Measurements from ENCODE around the gene ATL3.
A peak's percentile ranks its signal among the peaks of the same experiment; 100 is the strongest.

ATL3 gene

DNA sequence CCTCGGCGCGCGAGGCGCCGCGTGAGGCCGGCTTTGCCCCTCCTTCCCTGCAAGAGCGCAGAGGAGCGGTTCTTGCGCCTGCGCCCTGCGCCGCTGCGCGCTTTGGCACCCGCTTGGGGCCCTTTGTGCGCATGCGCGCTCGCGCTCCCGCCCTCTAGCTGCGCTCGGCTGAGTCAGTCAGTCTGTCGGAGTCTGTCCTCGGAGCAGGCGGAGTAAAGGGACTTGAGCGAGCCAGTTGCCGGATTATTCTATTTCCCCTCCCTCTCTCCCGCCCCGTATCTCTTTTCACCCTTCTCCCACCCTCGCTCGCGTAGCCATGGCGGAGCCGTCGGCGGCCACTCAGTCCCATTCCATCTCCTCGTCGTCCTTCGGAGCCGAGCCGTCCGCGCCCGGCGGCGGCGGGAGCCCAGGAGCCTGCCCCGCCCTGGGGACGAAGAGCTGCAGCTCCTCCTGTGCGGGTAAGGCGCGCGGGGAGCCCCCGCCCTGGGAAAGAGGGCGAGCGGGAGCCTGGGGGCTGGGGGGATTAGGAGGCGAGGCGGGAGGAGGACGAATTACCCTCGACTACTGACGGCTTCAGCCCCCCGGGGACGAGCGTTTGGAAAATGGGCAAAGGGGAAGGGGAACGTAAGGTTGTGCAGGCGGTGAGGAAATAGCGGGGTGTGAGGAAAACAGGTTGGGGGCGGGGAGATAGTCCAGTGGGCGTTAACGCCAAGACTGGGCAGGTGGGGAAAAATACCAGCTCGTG is 10.3 kb upstream of the ATL3 start, which contains the start of gene RTN3 (continued):
- no peak; the same call in none of the 2 replicates for TF ChIP-seq ZNF2 (tag by site-specific recombination; IDR thresholded peaks at IDR 0.05)
- no peak for TF ChIP-seq ZBTB1 (tag by site-specific recombination; IDR thresholded peaks at IDR 0.05)
- no peak for TF ChIP-seq SALL2 (tag by site-specific recombination; IDR thresholded peaks at IDR 0.05; ENCODE audit: borderline replicate concordance)
- TF ChIP-seq, protein P1, sequence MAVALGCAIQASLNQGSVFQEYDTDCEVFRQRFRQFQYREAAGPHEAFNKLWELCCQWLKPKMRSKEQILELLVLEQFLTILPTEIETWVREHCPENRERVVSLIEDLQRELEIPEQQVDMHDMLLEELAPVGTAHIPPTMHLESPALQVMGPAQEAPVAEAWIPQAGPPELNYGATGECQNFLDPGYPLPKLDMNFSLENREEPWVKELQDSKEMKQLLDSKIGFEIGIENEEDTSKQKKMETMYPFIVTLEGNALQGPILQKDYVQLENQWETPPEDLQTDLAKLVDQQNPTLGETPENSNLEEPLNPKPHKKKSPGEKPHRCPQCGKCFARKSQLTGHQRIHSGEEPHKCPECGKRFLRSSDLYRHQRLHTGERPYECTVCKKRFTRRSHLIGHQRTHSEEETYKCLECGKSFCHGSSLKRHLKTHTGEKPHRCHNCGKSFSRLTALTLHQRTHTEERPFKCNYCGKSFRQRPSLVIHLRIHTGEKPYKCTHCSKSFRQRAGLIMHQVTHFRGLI (tag by site-specific recombination; IDR thresholded peaks at IDR 0.05) = peak; percentile 42; the same call in 1 of the 2 replicates
- TF ChIP-seq, protein P2, sequence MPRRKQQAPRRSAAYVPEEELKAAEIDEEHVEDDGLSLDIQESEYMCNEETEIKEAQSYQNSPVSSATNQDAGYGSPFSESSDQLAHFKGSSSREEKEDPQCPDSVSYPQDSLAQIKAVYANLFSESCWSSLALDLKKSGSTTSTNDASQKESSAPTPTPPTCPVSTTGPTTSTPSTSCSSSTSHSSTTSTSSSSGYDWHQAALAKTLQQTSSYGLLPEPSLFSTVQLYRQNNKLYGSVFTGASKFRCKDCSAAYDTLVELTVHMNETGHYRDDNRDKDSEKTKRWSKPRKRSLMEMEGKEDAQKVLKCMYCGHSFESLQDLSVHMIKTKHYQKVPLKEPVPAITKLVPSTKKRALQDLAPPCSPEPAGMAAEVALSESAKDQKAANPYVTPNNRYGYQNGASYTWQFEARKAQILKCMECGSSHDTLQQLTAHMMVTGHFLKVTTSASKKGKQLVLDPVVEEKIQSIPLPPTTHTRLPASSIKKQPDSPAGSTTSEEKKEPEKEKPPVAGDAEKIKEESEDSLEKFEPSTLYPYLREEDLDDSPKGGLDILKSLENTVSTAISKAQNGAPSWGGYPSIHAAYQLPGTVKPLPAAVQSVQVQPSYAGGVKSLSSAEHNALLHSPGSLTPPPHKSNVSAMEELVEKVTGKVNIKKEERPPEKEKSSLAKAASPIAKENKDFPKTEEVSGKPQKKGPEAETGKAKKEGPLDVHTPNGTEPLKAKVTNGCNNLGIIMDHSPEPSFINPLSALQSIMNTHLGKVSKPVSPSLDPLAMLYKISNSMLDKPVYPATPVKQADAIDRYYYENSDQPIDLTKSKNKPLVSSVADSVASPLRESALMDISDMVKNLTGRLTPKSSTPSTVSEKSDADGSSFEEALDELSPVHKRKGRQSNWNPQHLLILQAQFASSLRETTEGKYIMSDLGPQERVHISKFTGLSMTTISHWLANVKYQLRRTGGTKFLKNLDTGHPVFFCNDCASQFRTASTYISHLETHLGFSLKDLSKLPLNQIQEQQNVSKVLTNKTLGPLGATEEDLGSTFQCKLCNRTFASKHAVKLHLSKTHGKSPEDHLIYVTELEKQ (tag by site-specific recombination; IDR thresholded peaks at IDR 0.05; ENCODE audit: borderline replicate concordance) = peak; percentile 52; the same call in 1 of the 2 replicates
- TF ChIP-seq KLF10 (tag by site-specific recombination; IDR thresholded peaks at IDR 0.05) = no peak
- TF ChIP-seq SP2 (tag by site-specific recombination; IDR thresholded peaks at IDR 0.05) = peak; percentile 83
- TF ChIP-seq ZBTB7A (tag by site-specific recombination; IDR thresholded peaks at IDR 0.05; ENCODE audit: low read depth) = no peak
- peak; percentile 69 for TF ChIP-seq KLF8 (tag by site-specific recombination; IDR thresholded peaks at IDR 0.05)
- TF ChIP-seq ZNF138 (tag by site-specific recombination; IDR thresholded peaks at IDR 0.05; ENCODE audit: borderline replicate concordance) = no peak
- TF ChIP-seq ZNF121 (tag by site-specific recombination; IDR thresholded peaks at IDR 0.05) = no peak
- TF ChIP-seq ZNF37A (tag by site-specific recombination; IDR thresholded peaks at IDR 0.05) = no peak
- TF ChIP-seq GLI4 (tag by site-specific recombination; IDR thresholded peaks at IDR 0.05) = 0 out of 2 replicates have a peak, but pooled peaks have one; percentile 21
- TF ChIP-seq KLF1 (tag by site-specific recombination; IDR thresholded peaks at IDR 0.05) = peak; percentile 84
- TF ChIP-seq, protein P3, sequence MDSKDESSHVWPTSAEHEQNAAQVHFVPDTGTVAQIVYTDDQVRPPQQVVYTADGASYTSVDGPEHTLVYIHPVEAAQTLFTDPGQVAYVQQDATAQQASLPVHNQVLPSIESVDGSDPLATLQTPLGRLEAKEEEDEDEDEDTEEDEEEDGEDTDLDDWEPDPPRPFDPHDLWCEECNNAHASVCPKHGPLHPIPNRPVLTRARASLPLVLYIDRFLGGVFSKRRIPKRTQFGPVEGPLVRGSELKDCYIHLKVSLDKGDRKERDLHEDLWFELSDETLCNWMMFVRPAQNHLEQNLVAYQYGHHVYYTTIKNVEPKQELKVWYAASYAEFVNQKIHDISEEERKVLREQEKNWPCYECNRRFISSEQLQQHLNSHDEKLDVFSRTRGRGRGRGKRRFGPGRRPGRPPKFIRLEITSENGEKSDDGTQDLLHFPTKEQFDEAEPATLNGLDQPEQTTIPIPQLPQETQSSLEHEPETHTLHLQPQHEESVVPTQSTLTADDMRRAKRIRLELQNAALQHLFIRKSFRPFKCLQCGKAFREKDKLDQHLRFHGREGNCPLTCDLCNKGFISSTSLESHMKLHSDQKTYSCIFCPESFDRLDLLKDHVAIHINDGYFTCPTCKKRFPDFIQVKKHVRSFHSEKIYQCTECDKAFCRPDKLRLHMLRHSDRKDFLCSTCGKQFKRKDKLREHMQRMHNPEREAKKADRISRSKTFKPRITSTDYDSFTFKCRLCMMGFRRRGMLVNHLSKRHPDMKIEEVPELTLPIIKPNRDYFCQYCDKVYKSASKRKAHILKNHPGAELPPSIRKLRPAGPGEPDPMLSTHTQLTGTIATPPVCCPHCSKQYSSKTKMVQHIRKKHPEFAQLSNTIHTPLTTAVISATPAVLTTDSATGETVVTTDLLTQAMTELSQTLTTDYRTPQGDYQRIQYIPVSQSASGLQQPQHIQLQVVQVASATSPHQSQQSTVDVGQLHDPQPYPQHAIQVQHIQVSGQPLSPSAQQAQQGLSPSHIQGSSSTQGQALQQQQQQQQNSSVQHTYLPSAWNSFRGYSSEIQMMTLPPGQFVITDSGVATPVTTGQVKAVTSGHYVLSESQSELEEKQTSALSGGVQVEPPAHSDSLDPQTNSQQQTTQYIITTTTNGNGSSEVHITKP (tag by site-specific recombination; IDR thresholded peaks at IDR 0.05) = no peak
- no peak for TF ChIP-seq ZBTB21 (tag by site-specific recombination; IDR thresholded peaks at IDR 0.05)
- TF ChIP-seq ZNF202 (tag by site-specific recombination; IDR thresholded peaks at IDR 0.05; ENCODE audit: borderline replicate concordance) = no peak
- TF ChIP-seq ZBTB8A (tag by site-specific recombination; IDR thresholded peaks at IDR 0.05) = peak; percentile 74
- TF ChIP-seq, protein P4, sequence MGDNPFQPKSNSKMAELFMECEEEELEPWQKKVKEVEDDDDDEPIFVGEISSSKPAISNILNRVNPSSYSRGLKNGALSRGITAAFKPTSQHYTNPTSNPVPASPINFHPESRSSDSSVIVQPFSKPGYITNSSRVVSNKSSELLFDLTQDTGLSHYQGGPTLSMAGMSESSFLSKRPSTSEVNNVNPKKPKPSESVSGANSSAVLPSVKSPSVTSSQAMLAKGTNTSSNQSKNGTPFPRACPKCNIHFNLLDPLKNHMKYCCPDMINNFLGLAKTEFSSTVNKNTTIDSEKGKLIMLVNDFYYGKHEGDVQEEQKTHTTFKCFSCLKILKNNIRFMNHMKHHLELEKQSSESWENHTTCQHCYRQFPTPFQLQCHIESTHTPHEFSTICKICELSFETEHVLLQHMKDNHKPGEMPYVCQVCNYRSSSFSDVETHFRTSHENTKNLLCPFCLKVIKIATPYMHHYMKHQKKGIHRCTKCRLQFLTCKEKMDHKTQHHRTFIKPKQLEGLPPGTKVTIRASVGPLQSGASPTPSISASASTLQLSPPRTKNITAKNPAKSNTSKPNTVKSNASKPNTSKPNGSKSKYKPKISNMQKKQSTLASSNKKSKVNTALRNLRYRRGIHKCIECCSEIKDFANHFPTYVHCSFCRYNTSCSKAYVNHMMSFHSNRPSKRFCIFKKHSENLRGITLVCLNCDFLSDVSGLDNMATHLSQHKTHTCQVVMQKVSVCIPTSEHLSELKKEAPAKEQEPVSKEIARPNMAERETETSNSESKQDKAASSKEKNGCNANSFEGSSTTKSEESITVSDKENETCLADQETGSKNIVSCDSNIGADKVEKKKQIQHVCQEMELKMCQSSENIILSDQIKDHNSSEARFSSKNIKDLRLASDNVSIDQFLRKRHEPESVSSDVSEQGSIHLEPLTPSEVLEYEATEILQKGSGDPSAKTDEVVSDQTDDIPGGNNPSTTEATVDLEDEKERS (tag by site-specific recombination; IDR thresholded peaks at IDR 0.05) = no peak
- TF ChIP-seq ZNF157 (tag by site-specific recombination; IDR thresholded peaks at IDR 0.05) = no peak
- TF ChIP-seq ZNF629 (tag by site-specific recombination; IDR thresholded peaks at IDR 0.05) = no peak; the same call in 1 of the 2 replicates
- no peak for TF ChIP-seq ZNF211 (tag by site-specific recombination; IDR thresholded peaks at IDR 0.05; ENCODE audit: low read depth)
- peak; percentile 51; the same call in 1 of the 2 replicates for TF ChIP-seq SP7 (tag by site-specific recombination; IDR thresholded peaks at IDR 0.05)
- no peak for TF ChIP-seq TRIM28 (IDR thresholded peaks at IDR 0.05; ENCODE audit: borderline replicate concordance, low read length)
- TF ChIP-seq ZNF354C (tag by site-specific recombination; IDR thresholded peaks at IDR 0.05; ENCODE audit: borderline replicate concordance, low read depth) = no peak
- TF ChIP-seq YY1 (tag by site-specific recombination; IDR thresholded peaks at IDR 0.05) = 0 out of 2 replicates have a peak, but pooled peaks have one; percentile 56
- TF ChIP-seq OVOL3 (tag by site-specific recombination; IDR thresholded peaks at IDR 0.05) = no peak
